CD4-positive, alpha-beta T cell treated with Interleukin-6 at 100 ng/mL for 8 hours (primary cell): Measurements from ENCODE around the gene PPFIA4.
"Not testable (repeated sequence)": the region's sequence is repeated elsewhere in the genome, so short reads cannot be mapped to it uniquely, and the experiment has no call there.

Experiments
- DNase-seq: peaks from one replicate; pipeline ENCODE4 v3.0.0-alpha.2; 2020; ENCODE audit warnings: mixed read lengths, low spot score

PPFIA4 gene

DNA sequence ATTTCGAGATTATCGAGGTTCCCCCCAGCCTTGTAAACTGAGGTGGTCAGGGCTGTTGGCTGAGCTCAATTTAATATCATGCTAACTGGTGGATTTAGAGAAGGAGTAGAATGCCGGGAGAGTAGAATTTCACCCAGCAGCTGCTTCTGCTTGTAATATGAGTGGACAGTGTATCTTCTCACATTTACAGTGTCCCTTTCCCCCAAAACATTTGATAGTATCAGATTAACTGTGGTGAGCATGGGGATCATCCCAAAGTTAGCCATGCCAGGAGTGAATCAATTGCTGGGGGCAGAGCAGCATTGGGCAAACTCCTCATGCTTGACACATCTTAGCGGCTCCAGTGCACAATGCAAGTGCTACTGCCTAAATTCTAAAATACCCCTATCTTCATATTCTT is 9.2 kb upstream of the PPFIA4 start:
- no peak for DNase-seq

DNA sequence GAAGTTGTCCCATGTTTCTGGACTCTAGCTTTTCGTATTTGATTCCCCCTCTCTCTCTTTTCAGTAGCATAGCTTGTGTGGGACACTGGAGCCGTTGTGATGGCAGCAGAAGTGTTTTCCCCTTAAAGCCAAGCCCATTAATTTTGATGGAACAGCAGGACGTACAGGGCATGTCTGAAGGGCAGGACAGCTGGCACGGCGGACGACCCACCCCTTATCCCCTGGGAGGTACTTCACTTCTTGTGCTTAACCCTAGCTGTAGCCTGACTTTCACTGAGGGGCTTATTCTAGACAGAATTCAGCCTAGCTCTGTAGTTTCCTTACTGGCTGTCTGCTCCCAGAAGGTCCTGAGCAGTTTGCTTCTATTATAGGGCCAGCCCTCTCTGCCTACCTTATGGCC is 8.6 kb upstream of the PPFIA4 start:
- DNase-seq = no peak

DNA sequence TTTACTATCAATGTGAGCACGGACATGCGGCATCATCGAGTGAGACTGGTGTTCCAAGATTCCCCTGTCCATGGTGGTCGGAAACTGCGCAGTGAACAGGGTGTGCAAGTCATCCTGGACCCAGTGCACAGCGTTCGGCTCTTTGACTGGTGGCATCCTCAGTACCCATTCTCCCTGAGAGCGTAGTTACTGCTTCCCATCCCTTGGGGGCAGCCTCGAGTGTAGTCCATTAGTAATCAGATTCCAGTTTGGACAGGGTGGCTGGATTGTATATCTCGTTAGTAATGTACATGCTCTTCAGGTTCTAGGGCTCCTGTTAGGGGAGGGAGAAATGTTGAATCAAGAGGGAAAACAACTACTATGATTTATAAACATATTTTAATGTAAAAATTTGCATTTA is 3.4 kb upstream of the PPFIA4 start:
- not testable (repeated sequence) for DNase-seq

DNA sequence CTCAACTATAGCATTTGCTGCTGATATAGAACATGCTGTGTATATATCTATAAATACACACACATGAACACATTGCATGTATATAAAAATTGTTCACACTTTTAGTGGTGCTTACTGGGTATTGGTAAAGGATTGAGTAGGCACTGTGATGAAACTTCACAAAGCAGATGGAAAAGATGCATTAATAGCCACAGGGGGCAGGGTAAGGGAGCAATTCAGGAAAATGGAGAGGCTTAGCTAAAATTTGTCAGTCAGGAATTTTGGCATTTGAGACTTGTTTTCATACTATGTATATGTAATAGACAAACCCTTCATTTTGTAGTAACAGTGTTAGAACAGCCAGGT is 633 bp upstream of the PPFIA4 start:
- no peak for DNase-seq

DNA sequence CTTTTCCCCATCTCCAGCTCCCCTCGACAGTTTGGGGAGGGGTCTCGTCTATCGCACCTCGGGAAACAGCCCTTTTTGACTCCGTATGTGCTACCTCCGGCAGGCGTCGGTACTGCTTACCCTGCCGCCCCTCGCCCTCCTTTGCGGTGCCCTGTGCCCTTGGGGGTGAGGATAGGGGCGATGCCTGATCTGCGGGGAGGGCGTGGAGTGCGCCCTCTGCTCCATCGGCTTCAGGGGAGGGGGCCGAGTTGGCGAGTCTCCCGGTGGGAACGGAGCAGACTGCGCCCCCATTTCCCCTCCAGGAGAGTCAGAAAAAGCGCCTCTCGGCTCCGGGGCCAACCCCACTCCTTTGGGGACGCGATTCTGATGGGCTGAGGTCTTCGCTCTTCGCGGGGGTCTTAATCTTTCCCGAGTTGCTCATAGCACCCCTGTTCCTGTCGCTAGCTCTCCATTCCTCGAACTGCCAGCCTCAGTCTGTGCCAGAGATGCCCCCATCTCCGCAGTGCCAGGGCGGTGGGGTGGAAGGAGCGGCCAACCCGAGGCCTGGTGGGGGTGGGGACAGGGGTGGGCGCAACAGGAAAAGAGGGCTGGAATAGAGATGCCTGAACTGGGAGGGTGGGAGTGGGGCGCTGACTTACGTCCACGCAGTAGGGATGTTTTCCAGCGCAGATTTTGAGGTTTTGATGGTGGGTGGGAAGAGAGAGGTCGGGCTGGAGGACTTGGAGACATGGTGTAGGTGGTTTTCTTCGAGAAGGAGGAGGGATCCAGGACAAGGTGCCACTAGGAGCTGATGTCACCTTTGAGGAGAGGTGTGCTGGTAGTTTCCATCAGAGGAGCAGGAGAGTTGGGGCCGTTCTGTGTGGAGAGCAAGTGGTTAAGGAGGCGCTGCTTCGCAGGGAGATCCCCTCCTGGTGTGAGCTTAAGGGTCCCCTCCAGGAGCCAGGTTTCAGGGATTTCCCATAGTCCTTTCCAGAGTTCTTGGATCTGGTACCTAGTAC is 674 bp downstream of the PPFIA4 start:
- no peak for DNase-seq

DNA sequence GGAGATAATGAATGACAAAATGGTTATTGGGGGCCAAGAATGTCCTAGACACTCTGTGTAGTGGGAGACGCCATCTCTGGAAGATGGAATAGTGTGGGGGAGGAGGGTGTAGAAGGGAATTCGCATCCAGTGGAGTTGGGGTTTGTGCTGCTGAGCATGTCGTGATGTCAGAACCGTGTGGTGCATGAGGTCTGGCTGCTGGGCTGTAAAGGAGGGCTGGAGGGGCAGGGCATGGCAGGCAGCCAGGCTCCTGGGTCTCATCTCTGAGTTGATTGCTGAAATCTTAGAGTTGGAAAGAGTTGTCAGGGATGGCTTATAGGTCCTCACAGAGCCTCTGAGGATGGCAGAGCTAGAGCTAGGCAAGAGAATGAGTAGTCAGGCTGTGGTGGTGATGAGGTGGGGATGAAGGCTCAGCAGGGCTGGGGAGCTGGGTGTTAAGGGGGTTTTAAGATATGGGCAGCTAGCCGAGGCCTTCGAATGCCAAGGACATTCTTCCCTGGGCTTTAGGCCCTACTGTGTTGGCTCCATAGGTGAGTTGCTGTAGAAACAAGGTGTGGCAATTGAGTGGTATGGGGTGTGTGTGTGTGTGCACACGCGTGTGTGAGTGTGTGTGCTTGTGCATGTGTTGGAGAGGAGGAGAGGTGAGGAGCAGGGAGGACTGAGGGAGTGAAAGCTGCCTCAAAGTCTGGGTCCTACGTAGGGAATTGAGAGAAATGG is 1.9 kb downstream of the PPFIA4 start:
- no peak for DNase-seq

DNA sequence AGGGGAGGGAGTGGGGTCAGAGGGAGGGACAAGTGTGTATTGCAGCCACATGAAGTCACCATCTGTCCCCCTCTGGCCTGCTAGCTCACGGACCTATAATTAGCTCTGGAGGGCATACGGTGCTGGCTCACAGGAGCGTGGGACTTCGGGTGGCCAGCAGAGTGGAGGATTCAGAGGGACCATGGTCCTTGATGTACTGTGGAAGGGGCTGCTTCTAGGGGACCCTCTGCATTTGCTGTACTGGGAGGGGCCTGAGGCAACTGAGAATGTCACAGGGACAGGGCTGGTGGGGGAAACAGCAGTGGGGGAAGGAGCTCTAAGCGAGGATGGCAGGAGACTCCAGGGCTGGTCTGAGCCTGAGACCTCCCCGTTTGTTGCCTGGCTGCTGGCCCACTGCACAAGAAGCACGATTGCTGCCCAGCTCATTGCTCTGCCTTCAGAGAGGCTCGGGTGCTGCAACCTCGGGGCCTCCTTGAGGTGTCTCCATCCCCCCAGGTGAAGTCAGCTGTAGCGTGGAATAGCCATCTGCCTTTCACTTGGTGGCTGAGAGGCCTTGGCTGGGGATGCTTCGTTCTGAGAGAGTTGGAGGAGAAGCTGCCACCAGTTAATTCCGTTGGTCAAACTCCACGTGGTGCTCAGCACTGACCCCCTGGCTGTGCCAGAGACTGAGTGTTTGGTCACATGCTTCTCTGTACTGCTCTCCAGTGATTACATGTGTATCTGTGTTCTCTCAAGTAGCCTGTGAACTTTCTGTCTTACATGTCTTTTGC is 2.7 kb downstream of the PPFIA4 start:
- DNase-seq = no peak

DNA sequence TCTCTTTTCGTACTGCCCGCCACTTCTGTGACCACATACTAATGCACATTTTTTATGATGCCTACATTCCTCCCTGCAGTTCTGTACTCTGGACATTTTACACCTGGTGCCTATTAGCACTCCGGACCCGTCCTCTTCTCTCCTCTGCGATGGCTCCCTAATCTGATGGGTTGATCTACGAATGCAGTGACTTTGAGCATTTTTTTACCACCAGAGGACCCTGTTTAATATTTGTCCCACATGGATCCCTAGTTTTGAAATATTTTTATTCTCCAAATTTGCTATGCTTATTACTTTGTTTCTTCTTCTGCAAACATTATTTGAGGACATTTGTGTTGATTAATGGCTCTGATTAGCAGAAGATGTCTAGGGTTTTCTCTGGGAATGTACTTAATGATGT is 5.2 kb downstream of the PPFIA4 start:
- DNase-seq = no peak

DNA sequence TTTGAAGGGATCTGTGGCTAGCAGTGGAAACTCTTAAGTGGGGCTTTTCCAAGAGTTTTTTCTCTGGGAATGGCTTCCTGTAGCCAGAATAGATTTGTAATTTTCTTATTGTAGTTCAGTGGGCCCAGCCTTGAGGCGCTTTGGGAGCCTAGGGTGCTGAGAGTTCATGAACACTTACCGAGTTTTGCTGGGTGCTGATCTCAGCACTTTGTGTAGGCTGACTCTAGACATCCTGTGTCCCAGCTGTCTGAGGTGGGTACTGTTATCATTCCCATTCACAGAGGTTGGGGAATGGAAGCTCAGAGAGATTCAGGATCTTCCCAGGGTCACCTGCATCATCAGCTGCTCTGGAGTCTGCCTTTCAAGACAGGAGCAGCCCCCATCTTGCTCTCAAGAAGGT is 7.0 kb downstream of the PPFIA4 start:
- DNase-seq = no peak

DNA sequence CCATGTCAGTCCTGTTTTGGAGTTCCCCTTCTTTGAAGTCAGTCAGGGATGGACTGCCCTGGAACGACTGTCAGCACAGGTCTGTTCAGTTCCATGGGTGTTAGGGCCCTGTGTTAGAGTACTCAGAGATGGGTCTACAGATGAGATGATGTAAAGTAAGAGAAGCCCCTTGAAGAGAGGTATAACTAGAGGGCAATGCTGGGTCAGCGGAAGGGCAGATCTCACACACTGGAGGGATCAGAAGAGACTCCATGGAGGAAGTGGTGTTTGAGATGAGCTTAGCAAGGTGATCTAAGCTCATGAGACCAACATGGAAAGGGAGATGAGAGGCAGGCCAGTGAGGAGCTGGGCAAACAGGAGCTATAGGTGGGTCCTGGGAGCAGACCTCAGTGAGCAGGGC is 7.6 kb downstream of the PPFIA4 start:
- no peak for DNase-seq

DNA sequence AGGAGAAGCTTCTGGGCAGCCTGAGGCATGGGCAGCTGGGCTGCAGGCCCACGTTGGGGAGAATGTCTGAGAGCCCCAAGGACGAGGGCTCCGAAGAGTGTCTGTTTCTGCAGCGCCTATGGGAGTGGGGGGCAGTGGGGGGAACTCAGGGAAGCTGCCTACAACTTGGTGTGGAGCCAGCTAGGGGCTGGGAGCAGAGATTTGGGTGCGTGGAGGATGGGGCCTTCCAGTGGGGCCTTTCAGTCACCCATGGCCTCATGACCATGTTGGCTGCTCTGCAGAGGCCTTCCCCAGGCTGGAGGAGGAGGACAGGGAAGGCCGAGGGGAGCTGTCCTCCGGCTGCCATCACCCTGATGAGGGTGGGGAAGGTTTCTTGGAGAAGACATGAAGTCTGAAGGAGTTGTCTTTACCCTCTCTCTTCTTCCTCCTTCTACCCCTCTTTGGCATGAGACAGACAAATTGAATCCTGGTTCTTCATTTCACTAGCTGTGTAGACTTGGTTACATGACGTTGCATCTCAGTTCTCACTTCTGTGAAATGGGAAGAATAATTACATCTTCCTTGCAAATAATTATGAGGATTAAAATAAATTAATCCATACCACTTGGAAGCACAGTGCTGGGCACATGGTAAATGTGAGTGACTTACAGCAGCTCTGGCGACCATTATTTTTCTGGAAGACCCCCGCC is 8.3 kb downstream of the PPFIA4 start:
- DNase-seq = no peak

DNA sequence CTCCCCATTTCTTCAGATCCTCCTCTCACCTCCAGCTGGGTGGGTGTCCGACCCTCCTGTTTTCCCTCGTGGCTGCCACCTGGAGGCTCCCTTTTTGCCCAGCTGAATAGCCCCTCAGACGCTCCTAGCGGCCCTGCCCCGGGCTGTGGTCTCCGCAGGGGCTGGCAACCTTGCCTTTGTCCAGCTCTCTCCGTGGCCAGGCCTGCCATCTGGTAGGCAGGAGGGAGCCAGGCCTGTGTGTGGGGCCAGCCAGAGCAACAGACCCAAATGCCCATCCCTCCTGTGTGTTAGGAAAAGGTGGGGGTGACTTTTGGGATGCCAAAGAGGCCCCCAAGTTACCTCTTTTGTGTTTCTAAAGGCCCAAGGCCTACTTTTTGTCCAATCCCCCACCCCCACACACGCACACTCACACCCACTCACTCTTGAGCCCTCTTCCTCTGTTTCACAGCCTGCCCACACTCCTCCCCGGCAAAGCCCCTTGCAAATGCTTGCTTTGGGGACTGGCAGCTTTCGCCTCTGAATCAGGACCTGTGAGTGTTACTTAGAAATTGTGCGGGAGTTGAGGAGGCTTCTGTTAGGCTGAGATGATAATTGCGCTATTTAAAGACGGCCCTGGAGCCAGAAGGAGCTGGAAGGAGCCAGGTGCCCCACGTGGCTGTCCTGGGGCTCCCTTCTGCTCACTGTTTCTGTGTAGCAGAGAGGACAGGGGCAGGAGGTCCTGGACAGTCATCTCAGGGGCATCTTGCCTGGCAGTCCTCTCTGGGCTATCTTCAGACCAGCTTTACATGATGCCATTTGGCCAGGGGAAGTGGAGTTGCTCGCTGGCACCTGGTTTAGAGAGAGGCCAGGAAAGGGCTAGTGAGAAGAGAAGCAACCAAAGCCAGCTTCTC is 9.1 kb downstream of the PPFIA4 start:
- no peak for DNase-seq

DNA sequence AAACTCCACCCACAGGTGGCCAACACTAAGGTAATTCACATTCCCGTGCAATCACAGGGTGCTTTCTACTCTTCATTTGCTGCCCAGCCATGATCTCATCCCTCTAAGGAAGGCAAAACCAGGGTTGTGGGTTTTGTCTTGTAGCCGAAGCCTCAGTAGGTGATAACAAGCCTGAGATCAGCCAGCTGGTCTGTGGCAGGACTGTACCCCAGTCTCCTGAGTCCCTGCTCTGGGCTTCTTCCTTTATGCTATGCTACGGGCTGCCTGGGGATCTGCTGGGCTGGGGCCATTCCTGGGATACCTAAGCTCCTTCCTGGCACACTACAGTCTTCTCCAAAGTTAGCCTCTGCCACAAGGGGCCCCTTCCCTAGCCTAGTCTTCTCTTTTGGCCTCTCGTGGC is 9.8 kb downstream of the PPFIA4 start:
- no peak for DNase-seq

DNA sequence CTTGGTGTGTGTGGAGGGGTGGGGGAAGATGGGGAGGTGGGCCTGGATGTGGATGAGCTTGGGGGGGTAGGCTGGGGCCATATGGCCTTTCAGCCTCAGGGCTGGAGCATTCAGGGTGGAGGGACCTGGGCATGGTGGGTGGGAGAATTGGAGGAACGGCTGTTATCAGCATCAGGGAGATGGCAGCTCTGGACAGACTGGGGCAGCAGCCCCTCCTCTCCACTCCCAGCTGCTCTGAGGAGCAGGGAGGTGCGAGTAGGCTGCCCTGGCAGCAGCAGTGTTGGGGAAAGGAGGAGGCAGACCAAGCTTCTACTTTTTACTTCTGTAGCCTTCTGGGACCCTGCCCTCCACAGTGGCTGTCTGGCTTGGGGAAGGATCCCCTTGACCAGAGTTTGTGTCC is 10.2 kb downstream of the PPFIA4 start:
- no peak for DNase-seq

DNA sequence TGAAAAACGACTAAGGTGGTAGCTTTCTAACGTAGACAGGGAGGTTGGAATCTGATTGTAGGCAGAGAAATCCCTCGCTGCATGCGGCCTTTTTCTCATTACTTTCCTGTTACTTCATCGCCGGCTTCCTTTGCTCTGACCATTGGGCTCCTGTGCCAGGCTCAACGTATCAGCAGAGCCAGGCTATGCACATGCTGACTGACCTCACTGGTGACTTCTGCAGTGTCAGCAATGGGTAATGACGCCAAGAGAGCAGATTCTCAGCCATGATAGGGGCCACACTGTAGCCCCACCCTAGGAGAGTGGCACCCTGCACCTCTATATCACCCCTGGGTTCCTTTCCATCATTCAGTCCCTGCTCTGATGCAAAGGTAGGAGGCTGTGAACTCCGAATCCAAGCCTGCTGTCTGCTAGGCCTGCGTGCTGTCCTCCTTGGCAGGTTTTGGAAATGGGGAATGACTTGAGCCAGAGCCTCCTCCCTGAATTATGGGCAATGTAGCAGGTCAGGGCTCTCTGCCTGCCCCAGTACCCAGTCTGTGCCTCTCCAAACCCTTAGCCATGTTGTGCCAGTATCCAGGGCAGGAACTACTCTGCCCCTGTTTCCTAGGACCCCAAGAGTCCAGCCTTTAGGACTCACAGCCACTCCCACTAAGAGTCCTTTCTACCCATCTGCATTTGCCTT is 11.4 kb downstream of the PPFIA4 start:
- DNase-seq = no peak

DNA sequence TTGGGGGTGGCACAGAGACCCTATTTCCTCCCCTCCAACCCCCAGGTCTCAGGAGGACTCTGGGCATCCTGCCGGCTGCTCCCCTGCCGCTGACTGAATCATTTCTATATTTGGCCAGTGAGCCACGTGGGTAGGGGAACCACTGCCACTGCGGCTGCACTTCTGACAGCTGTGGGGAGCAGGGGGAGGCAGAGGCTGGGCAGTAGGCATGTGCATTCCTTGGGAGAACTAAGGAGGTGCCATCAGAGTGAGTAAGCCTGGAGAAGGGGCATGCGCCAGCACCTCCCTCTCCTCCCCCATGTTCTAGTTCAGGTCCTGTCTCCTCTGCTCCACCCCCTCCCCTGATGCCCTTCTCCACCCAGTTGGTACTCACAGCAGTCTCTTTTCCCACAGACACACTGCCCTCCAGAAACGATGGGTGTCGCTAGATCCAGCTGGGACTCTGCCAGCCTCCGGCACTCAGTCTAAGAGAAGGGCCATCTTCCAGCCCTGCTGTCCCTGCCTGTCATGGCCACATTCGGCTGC is 12.0 kb downstream of the PPFIA4 start:
- DNase-seq = no peak

DNA sequence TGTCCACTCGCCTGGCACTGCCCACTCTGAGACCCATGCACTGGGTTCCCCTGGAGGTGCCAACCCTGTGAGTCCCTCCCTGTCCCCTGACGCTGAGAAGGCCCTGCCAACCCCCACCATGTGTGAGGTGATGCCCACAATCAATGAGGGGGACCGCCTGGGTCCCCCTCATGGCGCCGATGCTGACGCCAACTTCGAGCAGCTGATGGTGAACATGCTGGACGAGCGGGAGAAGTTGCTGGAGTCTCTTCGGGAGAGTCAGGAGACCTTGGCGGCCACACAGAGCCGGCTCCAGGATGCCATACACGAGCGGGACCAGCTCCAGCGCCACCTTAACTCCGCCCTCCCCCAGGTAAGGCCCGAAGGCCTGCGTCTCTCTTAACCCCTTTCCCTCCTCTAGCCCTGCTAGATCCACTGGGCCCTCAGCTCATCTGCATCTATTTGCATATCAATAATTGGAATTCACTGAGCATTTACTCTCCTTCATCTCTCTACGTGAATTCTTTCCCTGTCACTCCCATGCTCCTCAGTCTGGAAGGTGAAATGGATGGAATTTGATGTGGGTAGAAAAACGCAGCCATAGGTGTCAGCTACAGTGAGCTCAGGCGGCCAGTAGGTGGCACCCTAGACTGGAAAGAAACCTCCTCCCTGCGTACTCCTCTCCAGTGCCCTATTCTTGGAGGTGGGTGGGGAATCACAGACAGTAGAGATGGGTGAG is 12.8 kb downstream of the PPFIA4 start:
- DNase-seq = peak; percentile 50

DNA sequence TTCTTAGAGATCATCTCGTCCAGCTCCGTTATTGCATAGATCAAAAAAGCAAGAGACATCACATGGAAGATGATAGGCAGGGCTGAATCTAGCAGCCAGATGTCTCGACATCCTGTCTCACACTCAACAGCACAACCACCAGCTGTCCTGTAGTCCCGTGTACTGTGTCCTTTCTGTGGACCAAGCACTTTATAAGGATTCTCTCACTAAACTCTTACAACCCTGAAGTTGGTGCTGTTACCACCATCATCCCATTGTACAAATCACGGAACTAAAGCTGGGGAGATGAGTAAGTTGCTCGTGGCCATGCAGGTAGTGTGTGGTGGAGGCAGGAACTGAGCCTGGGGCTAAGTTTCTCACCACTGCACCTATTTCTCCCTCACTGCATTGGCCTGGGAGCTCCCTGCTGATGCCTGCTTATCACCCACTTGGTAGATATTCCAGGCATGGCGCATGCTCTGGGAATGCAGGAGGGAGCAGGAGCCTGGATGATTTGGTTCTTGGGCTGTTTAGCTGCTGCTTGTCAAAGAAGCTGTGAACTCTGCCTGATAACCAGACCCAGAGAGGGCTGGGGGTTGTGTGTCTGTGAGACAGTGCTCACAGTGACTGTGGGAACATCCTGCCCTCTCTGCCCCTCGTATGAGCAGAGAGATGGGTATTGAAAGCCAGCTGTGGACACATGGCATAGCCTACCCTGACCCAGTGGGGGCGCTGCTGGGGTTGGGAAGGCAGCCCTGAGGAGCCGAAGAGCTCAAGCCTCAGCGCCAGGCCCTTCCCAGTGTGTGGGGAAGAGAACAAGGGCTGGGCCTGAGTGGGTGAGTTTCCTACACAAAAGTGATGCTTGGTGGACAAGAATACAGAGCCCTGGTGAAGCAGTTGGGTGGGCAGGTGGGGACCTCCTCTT is 13.6 kb downstream of the PPFIA4 start:
- DNase-seq = no peak
